ENCODE data around the gene CEP120.

GRCh38 chr5:123369371-123369968 is 53.7 kb downstream of the CEP120 start:
- TF ChIP-seq CTCF (IDR thresholded peaks at IDR 0.05 in 8 of 11, conservative IDR thresholded peaks at IDR 0.05 in 3 of 11) (no peak), POLR2A (IDR thresholded peaks at IDR 0.05) (no peak), POLR2AphosphoS5 (IDR thresholded peaks at IDR 0.05) (no peak)
